GM18519 (cell line): Measurements from ENCODE around the gene ACCSL.

Experiments
- ATAC-seq: cut with Tn5 transposase; IDR thresholded peaks from one replicate; pipeline ENCODE4 v1.9.1; 2021; ENCODE audit warnings: mild to moderate bottlenecking, moderate library complexity; ENCODE audit not compliant: unreplicated experiment, low FRiP score

Gene ACCSL

GRCh38 chr11:44017443-44018126 is 30.2 kb upstream of the ACCSL start:
- no peak for ATAC-seq

GRCh38 chr11:44018127-44018521 is 29.7 kb upstream of the ACCSL start:
- ATAC-seq, result no peak

DNA sequence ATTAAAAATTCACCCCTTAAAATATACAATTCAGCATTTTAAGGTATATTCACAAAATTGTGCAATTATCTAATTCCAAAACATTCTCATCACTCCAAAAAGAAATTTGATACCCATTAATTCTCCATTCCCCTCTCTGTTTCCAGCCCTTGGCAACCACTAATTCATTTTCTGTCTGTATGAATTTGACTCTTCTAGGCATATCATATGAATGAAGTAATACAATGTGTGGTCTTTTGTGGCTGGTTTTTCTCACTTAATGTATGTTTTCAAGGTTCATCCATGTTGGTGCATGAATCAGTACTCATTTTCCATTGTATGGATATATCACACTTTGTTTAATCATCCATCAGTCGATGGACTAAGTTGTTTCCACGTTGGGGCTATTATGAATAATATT is 29.0 kb upstream of the ACCSL start:
- ATAC-seq, result no peak

DNA sequence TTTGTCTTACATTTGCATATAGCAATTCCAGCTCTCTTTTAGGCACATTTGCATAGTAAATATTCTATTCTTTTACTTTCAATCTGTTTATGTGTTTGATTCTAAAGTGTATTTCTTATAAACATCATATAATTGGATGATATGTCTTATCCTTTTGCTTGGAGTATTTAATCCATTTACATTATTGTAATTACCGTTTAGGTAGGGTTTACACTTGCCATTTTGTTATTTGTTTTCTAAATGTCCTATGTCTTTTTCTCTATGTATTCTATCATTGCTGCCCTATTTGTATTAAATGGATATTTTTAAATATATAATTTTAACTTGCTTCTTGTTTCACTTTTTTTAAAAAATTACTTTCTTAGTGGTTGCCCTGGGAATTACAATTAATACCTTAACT is 22.8 kb upstream of the ACCSL start:
- no peak for ATAC-seq

- no peak for ATAC-seq
Observed at GRCh38 chr11:44025727-44026126, 22.1 kb upstream of the ACCSL start.

DNA sequence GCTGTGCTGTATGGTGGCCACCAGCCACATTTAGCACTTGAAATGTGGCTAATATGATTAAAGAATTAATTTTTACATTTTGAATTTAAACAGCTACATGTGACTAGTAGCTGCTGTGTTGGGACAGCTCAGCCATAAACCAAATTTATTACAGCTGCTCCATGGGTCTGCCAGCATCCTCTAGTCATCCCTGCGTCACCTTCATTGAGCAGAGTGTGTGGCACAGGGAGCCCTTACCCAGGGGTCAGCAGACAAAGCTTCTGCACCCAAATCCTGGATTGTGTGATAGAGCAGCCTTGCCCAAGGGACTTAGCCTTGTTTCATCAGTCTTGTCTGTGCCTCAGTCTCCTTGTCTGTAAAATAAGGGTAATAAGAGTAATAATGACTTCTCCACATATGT is 19.4 kb upstream of the ACCSL start:
- no peak for ATAC-seq

DNA sequence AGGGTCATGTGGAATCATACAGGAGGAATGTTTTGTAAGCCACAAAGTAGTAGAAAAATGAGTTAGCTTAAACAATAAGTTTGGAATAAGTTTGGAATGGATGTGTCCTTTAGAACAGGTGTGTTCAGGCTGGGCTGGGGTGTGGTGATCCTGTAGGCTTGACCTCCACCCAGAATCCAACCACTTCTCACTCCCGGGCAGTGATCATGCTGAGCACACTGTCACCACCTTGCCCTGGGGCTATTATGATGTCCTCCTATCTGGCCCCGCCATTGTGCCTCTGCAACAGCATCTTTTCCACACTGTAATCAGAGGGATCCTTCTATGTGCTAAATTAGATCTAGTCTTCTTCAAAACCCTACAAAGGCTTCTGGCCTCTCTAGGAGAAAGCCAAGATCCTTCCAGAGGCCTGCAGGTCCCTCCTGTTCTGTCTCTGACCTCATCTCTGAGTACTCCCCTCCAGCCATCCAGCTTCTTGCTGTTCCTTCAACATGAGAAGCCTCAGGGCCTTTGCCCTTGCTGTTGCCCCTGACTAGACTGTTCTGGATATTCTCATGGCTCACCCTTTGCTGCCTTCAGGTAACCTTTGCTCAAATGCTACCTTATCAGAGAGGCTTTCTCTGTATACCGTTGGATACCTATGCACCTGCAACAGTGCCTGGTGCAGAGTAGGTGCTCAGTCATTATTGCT is 18.8 kb upstream of the ACCSL start:
- no peak for ATAC-seq

DNA sequence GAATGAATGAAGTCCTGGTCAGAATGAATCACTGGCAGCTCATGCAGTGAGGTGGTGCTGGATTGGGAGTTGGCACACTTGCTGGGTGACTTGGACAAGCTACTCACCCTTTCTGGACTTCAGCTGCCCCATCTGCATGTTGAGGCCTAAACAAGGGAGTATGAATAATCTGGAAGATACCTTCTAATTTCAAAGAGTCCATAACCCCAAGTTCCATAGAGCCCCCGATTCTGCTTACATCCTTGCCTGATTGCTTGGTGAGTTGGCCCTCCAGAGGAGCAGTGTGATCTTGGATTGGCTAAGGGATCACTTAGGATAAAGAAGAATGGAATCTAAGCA is 18.3 kb upstream of the ACCSL start:
- no peak for ATAC-seq

DNA sequence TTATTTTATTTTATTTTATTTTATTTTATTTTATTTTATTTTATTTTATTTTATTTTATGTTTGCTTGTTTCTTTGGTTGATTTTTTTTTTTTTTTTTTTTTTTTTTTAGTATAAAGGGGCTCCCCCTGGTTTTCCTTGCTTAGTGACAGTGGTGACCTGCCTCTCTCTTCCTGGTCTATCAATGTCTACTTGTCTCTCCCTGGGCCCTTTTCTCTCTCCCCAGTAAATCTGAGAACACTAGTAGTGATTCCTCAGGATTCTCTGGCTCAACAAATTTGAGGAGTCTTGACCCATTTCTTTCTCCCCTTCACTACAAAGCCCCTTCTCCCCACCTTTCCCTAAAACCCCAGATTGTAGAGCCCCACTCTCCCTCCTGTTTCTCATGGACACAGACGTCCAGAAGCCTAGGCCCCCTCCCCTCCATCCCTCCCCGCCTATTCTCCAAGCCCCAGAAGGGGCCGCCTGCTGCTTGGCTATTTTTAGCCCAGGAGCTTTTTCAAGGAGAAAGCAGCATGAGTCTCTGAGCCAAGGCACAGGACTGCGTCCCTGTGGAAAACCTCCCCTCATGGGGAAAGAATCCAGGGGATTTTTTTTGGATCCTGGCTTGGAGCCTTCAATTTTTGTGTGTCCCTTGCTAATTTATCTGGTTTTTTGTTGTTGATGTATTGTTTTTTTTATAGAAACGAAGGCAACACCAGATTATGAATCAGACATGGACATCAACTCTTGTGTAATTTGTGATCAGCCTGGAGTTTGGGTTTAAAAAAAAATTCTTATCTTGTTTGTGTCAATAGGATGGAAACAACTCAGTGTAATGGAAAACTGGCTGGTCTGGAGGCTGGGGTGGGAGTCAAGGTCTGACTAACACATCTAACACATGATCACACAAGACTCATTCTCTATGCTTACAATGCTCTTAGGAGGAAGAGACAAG is 17.5 kb upstream of the ACCSL start:
- no peak for ATAC-seq

DNA sequence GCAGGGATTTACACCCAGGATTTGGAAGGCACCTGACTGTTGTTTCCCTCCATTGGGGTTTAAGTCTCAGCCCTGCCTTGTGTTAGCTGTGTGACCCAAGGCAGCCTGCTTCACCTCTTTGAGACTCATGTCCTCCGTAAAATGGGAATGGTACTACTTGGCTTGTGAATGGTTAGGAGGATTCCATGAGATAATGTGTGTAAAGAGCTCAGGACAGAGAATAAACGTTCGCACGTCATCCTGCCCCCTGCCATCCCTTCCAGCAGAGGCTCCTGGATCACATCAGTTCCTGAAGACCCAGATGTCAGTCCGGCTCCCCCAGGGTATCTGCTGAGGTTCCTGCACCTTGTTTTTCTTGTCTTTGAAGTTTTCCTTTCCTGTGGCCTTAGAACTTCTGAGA is 16.8 kb upstream of the ACCSL start:
- ATAC-seq, result no peak

DNA sequence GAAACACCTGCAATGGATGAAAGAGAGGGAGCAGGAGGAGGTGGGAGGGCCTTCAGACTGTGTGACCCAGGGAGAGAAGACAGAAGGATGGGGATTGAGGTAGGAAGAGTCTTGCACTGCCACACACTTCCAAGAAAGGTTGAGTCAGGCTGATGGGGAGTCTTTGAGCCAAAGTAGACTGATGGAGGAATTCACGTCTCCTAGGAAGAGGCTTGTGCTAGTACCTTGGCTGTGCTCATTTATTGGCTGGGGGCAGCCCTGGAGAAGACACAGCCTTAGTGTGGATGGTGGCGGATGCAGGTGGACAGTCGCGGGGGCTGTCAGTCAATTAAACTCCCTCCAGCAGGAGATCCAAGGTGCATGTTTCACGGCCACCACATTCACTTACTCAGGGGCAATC is 16.2 kb upstream of the ACCSL start:
- no peak for ATAC-seq

DNA sequence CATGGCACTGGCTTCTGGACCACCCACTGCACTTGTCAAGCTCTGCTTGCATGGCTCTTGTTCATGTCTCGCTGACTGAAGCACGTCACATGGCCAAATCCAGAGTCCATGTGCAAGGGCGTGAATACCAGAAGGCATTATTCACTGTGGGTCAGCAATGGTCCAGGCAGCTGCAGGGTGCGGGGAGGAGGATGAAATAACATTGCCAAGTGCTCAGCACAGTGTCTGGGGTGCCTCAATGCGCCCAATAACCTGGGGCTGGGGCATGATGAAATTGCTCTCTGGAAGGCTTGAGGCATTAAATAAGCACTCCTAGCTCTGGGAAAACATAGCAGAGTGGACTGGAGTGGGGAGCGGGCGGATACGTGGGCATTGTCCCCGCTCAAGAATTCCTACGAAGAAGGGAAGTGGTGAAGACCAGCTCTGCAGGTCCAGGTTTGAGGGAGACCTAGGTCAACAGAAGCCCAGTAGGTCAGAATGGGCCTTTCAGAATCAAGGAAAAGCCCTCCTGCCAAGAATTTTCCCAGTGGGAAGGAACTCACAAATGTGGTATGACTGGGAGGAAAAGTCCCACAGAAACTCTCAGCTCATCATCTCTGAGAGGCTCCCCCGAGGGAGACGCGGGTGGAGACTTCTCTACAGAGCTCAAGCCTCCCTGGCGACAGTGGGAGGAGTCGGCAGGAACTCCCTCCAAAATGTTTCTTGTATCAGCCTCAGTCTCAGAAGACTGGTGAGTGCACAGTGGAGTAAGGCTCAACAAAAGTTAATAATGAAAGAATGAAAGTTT is 15.3 kb upstream of the ACCSL start:
- no peak for ATAC-seq

DNA sequence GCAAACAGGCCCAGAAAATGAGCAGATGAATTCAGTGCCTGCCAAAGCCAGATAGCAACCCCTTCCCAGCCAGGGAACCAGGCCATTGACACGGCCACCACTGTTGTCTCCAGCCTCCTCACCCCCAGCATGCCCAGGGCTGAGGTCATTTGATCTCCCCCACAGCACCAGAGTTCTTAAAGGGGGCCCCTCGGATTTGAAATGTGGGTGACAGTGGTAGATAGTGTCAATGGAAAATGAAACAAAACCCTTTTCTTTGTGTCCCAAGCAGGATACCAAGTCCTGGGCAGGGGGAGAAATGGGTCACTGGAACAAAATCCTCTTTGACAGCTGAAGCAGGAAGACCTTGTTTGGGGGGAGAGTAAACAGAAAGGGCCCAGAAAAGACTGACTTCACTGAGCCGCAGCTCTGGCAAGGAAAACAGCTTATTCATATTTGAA is 14.3 kb upstream of the ACCSL start:
- no peak for ATAC-seq

GRCh38 chr11:44033856-44034255 is 13.9 kb upstream of the ACCSL start:
- ATAC-seq, result no peak

DNA sequence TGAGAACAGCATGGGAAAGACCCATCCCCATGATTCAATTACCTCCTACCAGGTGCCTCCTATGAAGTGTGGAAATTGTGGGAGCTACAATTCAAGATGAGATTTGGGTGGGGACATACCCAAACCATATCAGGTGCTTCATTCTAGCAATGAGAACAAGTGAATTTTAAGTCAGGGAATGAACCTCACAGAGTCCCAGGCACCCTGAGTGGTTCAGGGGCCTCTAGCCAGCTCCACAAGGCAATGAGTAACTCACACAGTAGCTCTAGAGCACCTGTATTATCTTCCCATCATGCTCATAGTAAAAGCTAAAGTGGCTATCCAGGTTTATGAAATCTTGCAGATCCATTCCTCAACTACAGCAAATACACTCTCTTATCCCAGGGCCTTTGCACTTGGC is 13.1 kb upstream of the ACCSL start:
- no peak for ATAC-seq

DNA sequence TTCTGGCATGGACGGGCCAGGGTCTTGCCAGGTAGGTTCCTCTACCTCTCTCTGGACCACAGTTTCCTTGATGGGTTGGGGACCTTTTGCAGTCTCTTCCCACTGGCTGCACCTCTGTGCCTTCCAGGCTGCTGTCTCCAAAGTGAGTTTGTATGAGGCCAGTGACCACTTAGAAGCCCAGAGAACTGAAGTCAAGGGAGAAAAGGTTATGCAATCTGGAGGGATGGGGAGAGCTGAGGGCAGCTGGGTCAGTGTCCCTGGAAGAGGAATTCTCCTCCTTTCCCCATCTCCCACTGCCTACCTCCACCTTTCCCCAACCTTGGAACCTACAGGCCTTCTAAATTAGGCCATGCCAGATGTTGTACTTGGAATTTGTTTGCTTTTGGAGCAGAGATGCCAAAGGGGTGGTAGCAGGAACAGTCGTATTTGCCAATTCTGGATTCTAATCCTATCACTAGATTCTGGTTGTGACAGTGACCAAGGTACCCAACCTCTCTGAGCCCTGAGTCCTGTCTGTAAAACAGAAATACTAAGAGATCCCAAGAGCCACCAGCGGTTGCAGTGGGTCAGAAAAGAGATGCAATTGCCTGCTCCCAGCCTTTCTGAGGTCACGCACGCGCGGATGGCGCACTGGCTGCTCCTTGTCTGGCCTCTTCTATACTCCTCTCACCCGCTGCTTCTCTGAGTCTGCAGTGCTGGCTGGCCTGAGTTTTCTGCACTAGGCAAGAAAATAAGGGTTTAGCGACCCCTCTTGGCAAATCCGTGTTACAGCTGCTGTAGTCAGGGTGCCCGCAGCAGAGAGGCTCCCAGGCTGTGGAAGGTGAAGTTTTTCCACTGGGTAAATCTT is 10.7 kb upstream of the ACCSL start:
- peak; percentile 84 for ATAC-seq

GRCh38 chr11:44037658-44037998 is 10.2 kb upstream of the ACCSL start:
- no peak for ATAC-seq

GRCh38 chr11:44043157-44043556 is 4.6 kb upstream of the ACCSL start:
- ATAC-seq, result no peak

DNA sequence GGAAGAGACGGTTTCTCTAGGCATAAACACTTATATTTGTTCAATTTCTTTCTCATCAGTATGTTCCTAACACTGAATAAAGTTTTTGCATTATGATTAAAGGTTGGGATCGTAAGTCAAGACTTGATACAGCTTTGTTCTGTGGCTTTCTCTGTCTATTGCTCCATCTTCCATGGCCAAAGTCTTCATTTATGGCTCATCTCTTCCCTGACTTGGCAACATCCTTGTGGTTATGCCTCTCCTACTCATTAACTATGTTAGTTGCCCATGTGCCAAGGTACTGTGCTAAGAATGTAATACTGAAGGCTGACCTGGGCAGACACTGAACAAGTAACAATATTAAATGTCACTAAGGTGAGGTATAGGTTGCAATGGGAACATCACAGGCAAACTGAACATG is 1.6 kb upstream of the ACCSL start:
- ATAC-seq, result no peak

- no peak for ATAC-seq
Observed at GRCh38 chr11:44047298-44047697, 483 bp upstream of the ACCSL start.
